ENCODE data around the gene PFDN4. TPM values are rescaled to one million over a fixed set of nuclear protein-coding genes. Genes with fewer than 3 reads are reported as not detected.

Gene PFDN4
- total RNA-seq, 1 donor from 2014 or later = 26.8 TPM

- Mint-ChIP-seq H3K9me3 (ENCODE audit: low read depth) (no peaks in the 10 kb centered on the region), H3K36me3 (ENCODE audit: insufficient read depth) (peaks cover 12% of the 10 kb centered on the region), H3K4me3 (ENCODE audit: low read depth) (no peak overlapping the region), H3K27ac (no peak overlapping the region), H3K4me1 (ENCODE audit: low read depth) (no peaks in the 10 kb centered on the region), H3K27me3 (no peaks in the 10 kb centered on the region)
- DNase-seq (ENCODE audit: low spot score, unreplicated experiment) = no peak
- no peak for TF ChIP-seq CTCF (IDR thresholded peaks at IDR 0.05; ENCODE audit: unreplicated experiment)
Observed at GRCh38 chr20:54215157-54215789, 7.4 kb downstream of the PFDN4 start.

GRCh38 chr20:54217762-54218161 lies 9.9 kb downstream of the PFDN4 start:
- no peak overlapping the region for H3K27ac Mint-ChIP-seq
- DNase-seq (ENCODE audit: low spot score, unreplicated experiment) = no peak

DNA sequence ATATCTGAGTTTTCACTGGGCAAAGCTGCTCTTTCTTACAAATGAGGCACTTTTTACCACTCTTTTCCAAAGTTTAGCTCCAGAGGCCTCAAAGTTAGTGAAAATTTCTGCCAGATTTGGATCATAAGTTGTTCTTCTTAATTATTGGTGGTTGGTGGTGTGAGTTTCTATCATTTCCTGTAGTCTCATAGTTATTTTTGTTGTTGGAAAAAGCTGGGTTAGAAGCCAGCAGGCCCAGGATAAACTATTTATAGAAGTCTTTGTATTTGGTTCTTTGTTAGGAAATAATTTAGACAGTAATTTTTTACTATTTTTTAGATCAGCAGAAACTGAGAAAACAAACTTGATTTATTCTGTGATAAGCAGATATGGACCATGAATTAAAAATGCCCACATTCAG lies 10.6 kb downstream of the PFDN4 start:
- no peaks in the 10 kb centered on the region for H3K9me3 Mint-ChIP-seq (ENCODE audit: low read depth)
- peaks cover 15% of the 10 kb centered on the region for H3K4me1 Mint-ChIP-seq (ENCODE audit: low read depth)
- no peak for DNase-seq (ENCODE audit: low spot score, unreplicated experiment)
- no peaks in the 10 kb centered on the region for H3K27me3 Mint-ChIP-seq
- H3K4me3 Mint-ChIP-seq (ENCODE audit: low read depth) = no peak overlapping the region
- H3K27ac Mint-ChIP-seq = no peak overlapping the region
- peaks cover 10% of the 10 kb centered on the region for H3K36me3 Mint-ChIP-seq (ENCODE audit: insufficient read depth)
- TF ChIP-seq CTCF (IDR thresholded peaks at IDR 0.05; ENCODE audit: unreplicated experiment) = no peak

More at GRCh38 chr20:54217762-54218161, 9.9 kb downstream of the PFDN4 start:
- TF ChIP-seq CTCF (IDR thresholded peaks at IDR 0.05; ENCODE audit: unreplicated experiment) = no peak
- no peaks in the 10 kb centered on the region for H3K9me3 Mint-ChIP-seq (ENCODE audit: low read depth)
- H3K4me1 Mint-ChIP-seq (ENCODE audit: low read depth) = peaks cover 15% of the 10 kb centered on the region
- peaks cover 10% of the 10 kb centered on the region for H3K36me3 Mint-ChIP-seq (ENCODE audit: insufficient read depth)
- H3K4me3 Mint-ChIP-seq (ENCODE audit: low read depth) = no peak overlapping the region
- H3K27me3 Mint-ChIP-seq = no peaks in the 10 kb centered on the region

- Mint-ChIP-seq H3K4me1 (ENCODE audit: low read depth) (peaks cover 15% of the 10 kb centered on the region), H3K9me3 (ENCODE audit: low read depth) (no peaks in the 10 kb centered on the region), H3K27ac (no peak overlapping the region), H3K27me3 (peaks cover 6% of the 10 kb centered on the region), H3K4me3 (ENCODE audit: low read depth) (no peak overlapping the region), H3K36me3 (ENCODE audit: insufficient read depth) (peaks cover 10% of the 10 kb centered on the region)
- TF ChIP-seq CTCF (IDR thresholded peaks at IDR 0.05; ENCODE audit: unreplicated experiment) = peak; percentile 68
- DNase-seq (ENCODE audit: low spot score, unreplicated experiment) = no peak
Observed at GRCh38 chr20:54219751-54220426, 12.0 kb downstream of the PFDN4 start.

DNA sequence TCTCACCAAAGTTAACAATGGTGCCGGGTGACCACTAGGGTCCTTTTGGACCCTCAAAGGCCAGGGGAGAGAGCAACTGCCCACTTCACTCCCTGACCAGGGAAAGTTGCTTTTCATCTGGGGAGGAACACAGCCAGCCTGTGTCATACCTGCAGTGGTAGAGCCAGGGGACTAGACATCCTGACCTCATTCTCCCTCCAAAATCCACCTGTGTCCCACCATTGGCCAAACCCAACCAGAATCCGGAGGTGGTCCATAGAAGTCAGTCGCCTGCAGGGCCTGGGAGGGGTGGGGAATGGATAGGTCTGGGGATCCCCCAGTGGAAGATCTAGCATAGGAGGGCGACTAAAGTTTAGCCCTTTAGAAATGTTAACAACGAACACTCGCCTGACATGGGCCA lies 12.8 kb downstream of the PFDN4 start:
- Mint-ChIP-seq H3K9me3 (ENCODE audit: low read depth) (no peaks in the 10 kb centered on the region), H3K4me3 (ENCODE audit: low read depth) (no peak overlapping the region), H3K27me3 (peaks cover 6% of the 10 kb centered on the region), H3K4me1 (ENCODE audit: low read depth) (peaks cover 15% of the 10 kb centered on the region), H3K27ac (peak overlapping the region; percentile 73), H3K36me3 (ENCODE audit: insufficient read depth) (peaks cover 9% of the 10 kb centered on the region)
- DNase-seq (ENCODE audit: low spot score, unreplicated experiment) = no peak
- no peak for TF ChIP-seq CTCF (IDR thresholded peaks at IDR 0.05; ENCODE audit: unreplicated experiment)
